ENCODE data around the gene MYOZ3.

- TF ChIP-seq, protein P1, sequence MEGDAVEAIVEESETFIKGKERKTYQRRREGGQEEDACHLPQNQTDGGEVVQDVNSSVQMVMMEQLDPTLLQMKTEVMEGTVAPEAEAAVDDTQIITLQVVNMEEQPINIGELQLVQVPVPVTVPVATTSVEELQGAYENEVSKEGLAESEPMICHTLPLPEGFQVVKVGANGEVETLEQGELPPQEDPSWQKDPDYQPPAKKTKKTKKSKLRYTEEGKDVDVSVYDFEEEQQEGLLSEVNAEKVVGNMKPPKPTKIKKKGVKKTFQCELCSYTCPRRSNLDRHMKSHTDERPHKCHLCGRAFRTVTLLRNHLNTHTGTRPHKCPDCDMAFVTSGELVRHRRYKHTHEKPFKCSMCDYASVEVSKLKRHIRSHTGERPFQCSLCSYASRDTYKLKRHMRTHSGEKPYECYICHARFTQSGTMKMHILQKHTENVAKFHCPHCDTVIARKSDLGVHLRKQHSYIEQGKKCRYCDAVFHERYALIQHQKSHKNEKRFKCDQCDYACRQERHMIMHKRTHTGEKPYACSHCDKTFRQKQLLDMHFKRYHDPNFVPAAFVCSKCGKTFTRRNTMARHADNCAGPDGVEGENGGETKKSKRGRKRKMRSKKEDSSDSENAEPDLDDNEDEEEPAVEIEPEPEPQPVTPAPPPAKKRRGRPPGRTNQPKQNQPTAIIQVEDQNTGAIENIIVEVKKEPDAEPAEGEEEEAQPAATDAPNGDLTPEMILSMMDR (IDR thresholded peaks at IDR 0.05 in 4 of 5, conservative IDR thresholded peaks at IDR 0.05 in 1 of 5) = no peak
- TF ChIP-seq POLR2A (IDR thresholded peaks at IDR 0.05) = no peak
Observed at GRCh38 chr5:150612405-150612804, 48.6 kb upstream of the MYOZ3 start.
